Caki2 (cell line): ENCODE measurements around the gene TRPT1. TPM values are rescaled to one million over a fixed set of nuclear protein-coding genes. Genes with fewer than 3 reads are reported as not detected.
A peak's percentile ranks its signal among the peaks of the same experiment; 100 is the strongest.

Source experiments
- DNase-seq: peaks from one replicate; pipeline ENCODE4 v3.0.0-alpha.2; 2015; ENCODE audit warnings: low read depth
- in situ Hi-C: cut with HindIII; loops from 2 replicates; pipeline ENCODE4 v1.10.0; 2016; ENCODE audit warnings: low sequenced_read_pairs, low pct_unique_long_range_greater_than_20kb, mixed read lengths
- total RNA-seq: library from RNA; depleted of rRNA; stranded (reverse); fragments of >200 nt; shearing (Covaris generic); gene quantifications from 2 replicates; pipeline ENCODE4 v1.2.3, GENCODE V29; 2014; ENCODE audit warnings: low replicate concordance

The TRPT1 gene
- total RNA-seq, 1 experiment from 2014 or later, result 72.3 TPM

GRCh38 chr11:64260147-64260708, 34.2 kb upstream of the TRPT1 start:
- in situ Hi-C loops, result no loop called here
- no peak for DNase-seq

GRCh38 chr11:64259533-64260067, 33.6 kb upstream of the TRPT1 start:
- in situ Hi-C loops, result no loop called here
- DNase-seq, result no peak

- in situ Hi-C loops, result no loop called here
These were observed 33.1 kb upstream of the TRPT1 start for GRCh38 chr11:64258946-64259532.

GRCh38 chr11:64258356-64258755, 32.4 kb upstream of the TRPT1 start:
- in situ Hi-C loops, result no loop called here
- no peak for DNase-seq

More at GRCh38 chr11:64258946-64259532, 33.1 kb upstream of the TRPT1 start:
- no peak for DNase-seq

GRCh38 chr11:64256300-64256699, 30.3 kb upstream of the TRPT1 start:
- in situ Hi-C loops, result no loop called here
- no peak for DNase-seq

- no peak for DNase-seq
- in situ Hi-C loops, result no loop called here
These were observed 29.4 kb upstream of the TRPT1 start for GRCh38 chr11:64255135-64256128.

- DNase-seq, result no peak
- in situ Hi-C loops, result no loop called here
These were observed 28.3 kb upstream of the TRPT1 start for GRCh38 chr11:64254326-64254725.

- DNase-seq, result no peak
- in situ Hi-C loops, result no loop called here
These were observed 27.5 kb upstream of the TRPT1 start for GRCh38 chr11:64253481-64253880.

GRCh38 chr11:64253043-64253442, 27.1 kb upstream of the TRPT1 start:
- in situ Hi-C loops, result no loop called here
- DNase-seq, result no peak

GRCh38 chr11:64252003-64252872, 26.3 kb upstream of the TRPT1 start:
- no peak for DNase-seq
- in situ Hi-C loops, result no loop called here

GRCh38 chr11:64251753-64252002, 25.7 kb upstream of the TRPT1 start:
- DNase-seq, result no peak

GRCh38 chr11:64251016-64251752, 25.2 kb upstream of the TRPT1 start, which contains the start of gene PLCB3:
PLCB3 (plus strand) TSS chr11:64251530; CDS start chr11:64251650, 120 bp downstream.
- in situ Hi-C loops, result no loop called here
- DNase-seq, result peak; percentile 33

More at GRCh38 chr11:64251753-64252002, 25.7 kb upstream of the TRPT1 start:
- in situ Hi-C loops, result no loop called here

GRCh38 chr11:64250415-64251015, 24.5 kb upstream of the TRPT1 start:
- in situ Hi-C loops, result no loop called here
- no peak for DNase-seq

GRCh38 chr11:64249563-64250414, 23.8 kb upstream of the TRPT1 start:
- DNase-seq, result no peak
- in situ Hi-C loops, result no loop called here

GRCh38 chr11:64249038-64249437, 23.1 kb upstream of the TRPT1 start:
- in situ Hi-C loops, result no loop called here

GRCh38 chr11:64248578-64248977, 22.6 kb upstream of the TRPT1 start:
- no peak for DNase-seq
- in situ Hi-C loops, result no loop called here

More at GRCh38 chr11:64249038-64249437, 23.1 kb upstream of the TRPT1 start:
- no peak for DNase-seq
